Measurements from ENCODE around the gene GRAMD1A. TPM values are rescaled to one million over a fixed set of nuclear protein-coding genes. Genes with fewer than 3 reads are reported as not detected.
A peak's percentile ranks its signal among the peaks of the same experiment; 100 is the strongest.

The GRAMD1A gene
- total and polyA plus RNA-seq, 11 donors, result 21.8 to 64.5 (median 31.3) TPM

GRCh38 chr19:35056513-35057063 lies 56.5 kb downstream of the GRAMD1A start:
- Histone ChIP-seq H3K36me3 (no peaks in the 10 kb centered on the region), H3K27me3 (peaks cover 0 to 7% (median 0%) of the 10 kb centered on the region in 9 donors), H3K4me1 (peaks cover 0 to 6% (median 0%) of the 10 kb centered on the region in 12 donors), H3K27ac (no peak overlapping the region), H3K4me3 (no peak overlapping the region), H3K9me3 (no peaks in the 10 kb centered on the region)
- DNase-seq, result peak in 1 of 5 donors; percentile 1
- intact Hi-C loops (cut with DNase I), result no loop called here
- ATAC-seq, result no peak
- TF ChIP-seq POLR2A (IDR thresholded peaks at IDR 0.05), result no peak
- TF ChIP-seq CTCF (IDR thresholded peaks at IDR 0.05), result no peak
- 64 to 77% (median 71%) methylated on average over 6 of the region's 6 CpGs for WGBS, 4 donors

- no peak overlapping the region for H3K4me3 ChIP-seq
- no peaks in the 10 kb centered on the region for H3K36me3 ChIP-seq
- ATAC-seq (no peak), DNase-seq (no peak)
- H3K4me1 ChIP-seq, result peaks cover 0 to 1% (median 0%) of the 10 kb centered on the region in 12 donors
- TF ChIP-seq CTCF (IDR thresholded peaks at IDR 0.05), result no peak
- no peak for TF ChIP-seq POLR2A (IDR thresholded peaks at IDR 0.05)
- no peak overlapping the region for H3K27ac ChIP-seq
- peaks cover 0 to 7% (median 0%) of the 10 kb centered on the region in 9 donors for H3K27me3 ChIP-seq
- WGBS, 4 donors, result 77 to 83% (median 83%) methylated on average over 2 of the region's 2 CpGs
- H3K9me3 ChIP-seq, result no peaks in the 10 kb centered on the region
- intact Hi-C loops (cut with DNase I), result no loop called here
Observed at GRCh38 chr19:35058370-35058769, 58.2 kb downstream of the GRAMD1A start.

- Histone ChIP-seq H3K27me3 (peaks cover 0 to 7% (median 0%) of the 10 kb centered on the region in 9 donors), H3K9me3 (no peaks in the 10 kb centered on the region), H3K27ac (no peak overlapping the region), H3K36me3 (no peaks in the 10 kb centered on the region), H3K4me1 (no peaks in the 10 kb centered on the region), H3K4me3 (no peak overlapping the region)
- intact Hi-C loops (cut with DNase I), result no loop called here
- ATAC-seq, result no peak
- TF ChIP-seq POLR2A (IDR thresholded peaks at IDR 0.05) (no peak), CTCF (IDR thresholded peaks at IDR 0.05) (no peak)
- peak in 1 of 5 donors; percentile 58 for DNase-seq
- WGBS, 4 donors, result 85 to 89% (median 88%) methylated on average over 17 to 26 of the region's 26 CpGs
Observed at GRCh38 chr19:35059006-35059798, 59.1 kb downstream of the GRAMD1A start.

GRCh38 chr19:35059799-35060091 lies 59.6 kb downstream of the GRAMD1A start:
- TF ChIP-seq CTCF (IDR thresholded peaks at IDR 0.05) (no peak), POLR2A (IDR thresholded peaks at IDR 0.05) (no peak)
- ATAC-seq, result peak in 1 of 4 donors; percentile 35
- H3K36me3 ChIP-seq, result no peaks in the 10 kb centered on the region
- H3K9me3 ChIP-seq, result no peaks in the 10 kb centered on the region
- H3K27me3 ChIP-seq, result peaks cover 0 to 7% (median 0%) of the 10 kb centered on the region in 9 donors
- H3K4me1 ChIP-seq, result no peaks in the 10 kb centered on the region
- intact Hi-C loops (cut with DNase I), result loop anchor here in 3 of 10 donors (10.0 kb wide), 1 partner anchor 75 kb away; the partner anchor contains the start of genes FXYD1 (in 3 of the 3) and LGI4 (in 3 of the 3)
- H3K4me3 ChIP-seq, result no peak overlapping the region
- no peak overlapping the region for H3K27ac ChIP-seq
- no peak for DNase-seq
- 75 to 89% (median 84%) methylated on average over 13 to 15 of the region's 15 CpGs for WGBS, 4 donors
